Stimulated activated CD8-positive, alpha-beta memory T cell treated with anti-CD3 and anti-CD28 coated beads, Interleukin-7, amount 100 ng/mL, for 1 hour (primary cell): ENCODE measurements around the gene ACYP2.
"Not testable (repeated sequence)": the region's sequence is repeated elsewhere in the genome, so short reads cannot be mapped to it uniquely, and the experiment has no call there.

ENCODE experiments used
- DNase-seq, 2 donors: peaks; one replicate each; pipeline ENCODE4 v3.0.0-alpha.2; 2020; ENCODE audit warnings: low read depth in 2 of 2

ACYP2 gene

DNA sequence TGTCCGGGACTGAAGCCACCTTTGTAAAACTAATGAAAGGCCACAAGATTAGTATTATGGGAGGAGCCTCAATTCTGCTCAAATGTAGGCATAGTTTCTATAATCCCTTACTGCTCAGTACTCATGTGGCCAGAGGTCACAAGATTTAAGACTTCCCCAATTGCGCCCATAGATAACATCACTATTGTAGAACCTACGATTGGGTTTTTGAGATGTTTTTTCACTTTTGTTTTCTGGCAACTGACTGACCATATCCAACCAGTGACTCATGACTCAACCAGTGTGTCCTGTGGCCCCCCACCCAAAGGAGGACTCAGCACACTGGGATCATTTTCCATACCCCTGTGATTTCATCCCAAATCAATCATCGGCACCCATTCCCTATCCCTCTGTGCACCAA is 155.8 kb downstream of the ACYP2 start:
- DNase-seq = no peak

DNA sequence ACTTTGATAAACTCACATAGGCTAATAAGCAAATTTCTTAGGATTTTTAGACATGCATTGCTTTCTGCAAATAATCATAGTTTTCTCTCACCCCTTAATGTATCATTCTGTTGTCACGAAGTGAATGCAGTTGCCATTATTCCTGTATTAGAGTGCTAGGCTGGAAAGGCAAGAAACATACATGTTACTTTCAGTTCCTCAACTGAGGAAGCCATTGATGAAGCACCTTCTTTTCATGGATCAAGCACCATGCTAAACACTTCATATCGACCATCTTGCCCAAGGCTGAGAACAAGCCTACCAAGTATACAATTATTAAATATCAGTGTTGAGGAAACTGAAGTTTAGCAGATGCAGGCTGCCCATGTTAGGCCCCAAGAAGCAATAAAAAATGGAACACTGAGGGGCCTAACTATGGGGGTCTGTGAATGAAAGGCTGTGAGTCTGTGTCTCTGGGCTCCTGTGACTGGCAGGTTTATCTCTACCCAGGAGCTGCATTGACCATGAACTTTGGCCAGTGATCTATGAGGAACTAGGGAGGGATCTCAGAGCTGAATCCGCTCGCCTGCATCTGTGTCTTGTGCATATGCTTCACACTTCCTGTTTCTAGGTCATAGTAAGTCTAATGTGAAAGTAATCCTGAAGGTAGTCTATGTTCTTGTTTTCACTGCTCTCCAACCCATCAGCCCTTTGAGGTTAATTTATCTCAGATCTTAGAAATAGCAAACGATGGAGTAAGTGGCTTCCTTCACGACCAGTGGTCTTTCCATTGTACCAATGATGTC is 156.6 kb downstream of the ACYP2 start:
- DNase-seq = no peak

GRCh38 chr2:54274781-54275242 is 159.4 kb downstream of the ACYP2 start:
- no peak for DNase-seq

DNA sequence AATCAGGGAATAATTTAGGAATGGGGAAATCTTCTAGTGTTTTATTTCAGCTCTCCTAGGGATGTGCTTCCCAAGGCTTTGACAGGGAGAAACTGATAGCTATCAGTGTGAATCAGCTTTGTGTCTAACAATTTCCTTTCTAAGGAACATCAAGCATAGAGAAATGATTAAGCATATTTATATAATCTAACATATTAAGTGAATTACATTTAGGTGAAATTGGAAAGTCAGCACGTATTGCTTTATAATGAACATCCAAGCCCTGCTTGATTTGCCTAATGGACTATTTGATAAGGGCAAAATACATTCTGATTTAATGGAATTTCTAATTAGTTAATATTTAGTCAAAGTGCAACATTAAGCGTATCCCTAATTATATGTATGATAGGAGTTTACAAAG is 160.1 kb downstream of the ACYP2 start:
- DNase-seq = no peak

GRCh38 chr2:54279385-54279784 is 164.0 kb downstream of the ACYP2 start:
- DNase-seq = no peak

GRCh38 chr2:54284826-54285225 is 169.4 kb downstream of the ACYP2 start:
- DNase-seq = no peak

GRCh38 chr2:54285451-54285850 is 170.0 kb downstream of the ACYP2 start:
- no peak for DNase-seq

DNA sequence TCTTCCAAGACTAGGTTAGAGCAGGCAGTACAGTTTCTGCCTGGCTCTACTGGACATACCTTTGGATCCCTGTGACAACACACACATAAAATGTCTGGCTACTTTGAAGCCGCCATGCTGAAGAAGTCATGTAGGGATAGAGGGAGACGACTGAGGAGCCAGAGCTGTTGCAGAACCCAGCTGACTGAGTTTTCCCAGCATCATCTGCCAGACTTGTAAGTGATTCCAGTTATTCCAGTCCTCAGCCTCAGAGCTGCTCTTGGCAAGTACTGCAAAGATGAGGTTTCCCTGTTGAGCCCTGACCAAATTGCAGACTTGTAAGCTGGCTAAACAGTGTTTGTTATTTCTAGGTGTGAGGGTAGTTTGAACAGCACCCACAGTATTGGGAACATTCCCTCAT is 172.1 kb downstream of the ACYP2 start:
- no peak for DNase-seq

GRCh38 chr2:54289917-54290316 is 174.5 kb downstream of the ACYP2 start:
- DNase-seq = no peak

DNA sequence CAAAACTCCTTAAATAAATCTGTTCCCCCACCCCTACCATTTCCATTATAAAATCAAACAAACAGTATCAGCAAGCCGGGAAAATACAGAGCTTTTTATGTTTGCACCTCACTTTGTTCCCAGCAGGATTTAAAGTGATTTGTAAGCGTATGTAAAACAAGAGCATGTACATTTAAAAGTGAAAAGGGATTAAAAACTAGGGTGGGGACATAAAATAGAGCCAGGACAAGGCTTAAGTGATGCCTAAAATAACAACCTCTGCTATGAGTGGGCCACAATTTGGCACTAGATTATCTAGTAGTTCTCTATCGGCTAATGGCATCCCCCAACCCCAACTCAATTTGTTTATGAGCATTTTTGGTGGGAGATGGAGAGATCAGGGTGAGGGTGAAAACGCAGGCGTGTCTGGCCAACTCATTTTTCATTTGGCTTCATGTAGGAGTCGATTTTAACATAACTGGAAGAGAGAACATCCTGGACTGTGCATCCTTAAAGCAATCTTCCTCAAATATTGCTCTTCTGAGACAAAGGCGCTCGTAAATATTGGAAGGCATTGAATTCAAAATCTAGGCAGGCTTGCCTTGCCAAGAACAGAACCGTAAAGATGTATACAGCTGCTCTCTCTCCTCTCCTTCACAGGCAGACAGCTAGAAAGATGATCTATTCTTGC is 175.1 kb downstream of the ACYP2 start:
- DNase-seq = no peak

GRCh38 chr2:54294665-54295064 is 179.2 kb downstream of the ACYP2 start:
- DNase-seq = not testable (repeated sequence)

DNA sequence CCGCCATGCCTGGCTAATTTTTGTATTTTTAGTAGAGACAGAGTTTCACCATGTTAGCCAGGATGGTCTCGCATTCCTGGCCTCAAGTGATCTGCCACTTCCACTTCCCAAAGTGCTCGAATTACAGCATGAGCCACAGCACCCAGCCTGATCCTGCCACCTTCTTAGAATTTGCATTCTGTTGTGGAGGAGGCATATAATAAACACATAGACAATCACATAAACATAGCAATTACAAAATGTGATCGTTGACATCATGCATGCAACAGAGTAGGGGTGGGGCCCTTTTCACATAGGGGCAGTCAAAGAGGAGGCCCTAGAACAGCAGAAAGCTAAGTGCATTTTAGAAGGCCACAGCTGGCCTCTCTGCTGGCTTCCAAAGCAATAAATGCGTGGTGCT is 180.5 kb downstream of the ACYP2 start:
- DNase-seq = no peak

- DNase-seq = no peak
Observed at GRCh38 chr2:54298514-54298913, 183.1 kb downstream of the ACYP2 start.

- no peak for DNase-seq
Observed at GRCh38 chr2:54303631-54304030, 188.2 kb downstream of the ACYP2 start.

DNA sequence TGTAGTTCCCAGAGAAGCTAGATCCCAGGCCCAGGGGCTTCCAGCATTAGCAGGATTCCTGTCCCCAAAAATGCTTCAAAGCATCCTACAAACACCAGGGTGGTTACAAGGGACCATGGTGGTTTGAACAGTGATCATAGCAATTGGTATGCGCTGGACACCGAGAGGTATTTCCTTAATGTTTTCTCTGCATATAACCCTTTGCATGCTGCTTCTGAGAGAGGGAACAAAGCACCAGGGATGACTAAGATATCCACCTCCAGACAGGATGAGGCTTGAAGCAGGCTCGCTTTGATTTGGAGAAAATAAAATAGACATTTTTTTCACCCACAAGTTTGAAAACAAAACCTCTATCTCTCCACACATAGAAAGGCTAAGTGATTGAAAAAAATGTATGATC is 191.1 kb downstream of the ACYP2 start:
- DNase-seq = no peak

- no peak for DNase-seq
Observed at GRCh38 chr2:54308186-54308585, 192.8 kb downstream of the ACYP2 start.

GRCh38 chr2:54308782-54309181 is 193.4 kb downstream of the ACYP2 start:
- no peak for DNase-seq

DNA sequence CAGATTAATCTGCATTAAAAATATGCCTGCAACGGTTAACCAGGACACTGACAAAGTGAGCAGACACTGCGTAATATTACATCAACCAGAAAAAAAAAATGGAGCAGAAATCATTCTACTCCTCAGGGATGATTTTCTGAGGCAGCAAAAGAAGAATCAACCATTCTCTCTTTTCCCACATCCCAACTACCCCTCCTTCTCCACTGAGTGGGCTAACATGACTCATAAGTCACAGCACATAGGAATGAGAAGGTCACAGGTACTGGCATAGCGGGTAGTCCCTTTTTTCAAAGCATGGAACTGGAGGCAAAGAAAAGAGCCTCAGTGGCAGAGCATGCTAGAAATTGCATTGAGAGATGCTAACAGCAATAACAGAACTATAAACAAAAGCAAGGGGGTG is 194.9 kb downstream of the ACYP2 start:
- no peak for DNase-seq

DNA sequence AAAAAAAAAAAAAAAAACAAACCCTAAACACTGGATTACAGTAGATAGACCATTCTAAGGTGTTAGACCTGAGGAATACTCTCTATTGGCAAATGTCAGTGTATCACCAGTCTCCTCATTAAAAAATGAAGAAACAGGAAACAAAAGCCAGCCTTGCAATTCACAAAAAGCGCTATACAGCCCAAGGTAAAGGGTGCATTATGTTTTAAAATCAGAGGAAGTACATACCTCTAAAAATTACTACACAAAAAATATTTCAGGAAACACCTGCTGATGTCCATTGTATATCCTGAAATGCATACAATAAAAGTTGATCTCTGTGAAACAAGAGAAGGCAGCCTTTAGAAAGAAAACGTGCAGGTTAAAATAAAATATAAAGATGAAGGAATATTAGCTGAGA is 195.5 kb downstream of the ACYP2 start:
- DNase-seq = no peak

DNA sequence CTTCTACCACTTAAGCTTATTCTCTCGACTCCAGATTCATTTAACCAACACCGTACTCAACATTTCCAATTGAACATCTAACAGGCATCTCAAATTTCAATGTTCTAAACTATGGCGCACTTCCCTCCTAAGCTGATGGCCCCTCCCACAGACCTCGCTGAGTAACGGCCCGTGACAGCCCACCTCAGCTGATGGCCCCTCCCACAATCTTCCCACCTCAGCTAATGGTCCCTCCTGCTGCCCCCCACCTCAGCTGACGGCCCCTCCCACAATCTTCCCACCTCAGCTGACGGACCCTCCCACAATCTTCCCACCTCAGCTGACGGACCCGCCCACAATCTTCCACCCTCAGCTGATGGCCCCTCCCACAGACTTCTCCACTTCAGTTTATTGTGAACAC is 197.7 kb downstream of the ACYP2 start:
- no peak for DNase-seq

DNA sequence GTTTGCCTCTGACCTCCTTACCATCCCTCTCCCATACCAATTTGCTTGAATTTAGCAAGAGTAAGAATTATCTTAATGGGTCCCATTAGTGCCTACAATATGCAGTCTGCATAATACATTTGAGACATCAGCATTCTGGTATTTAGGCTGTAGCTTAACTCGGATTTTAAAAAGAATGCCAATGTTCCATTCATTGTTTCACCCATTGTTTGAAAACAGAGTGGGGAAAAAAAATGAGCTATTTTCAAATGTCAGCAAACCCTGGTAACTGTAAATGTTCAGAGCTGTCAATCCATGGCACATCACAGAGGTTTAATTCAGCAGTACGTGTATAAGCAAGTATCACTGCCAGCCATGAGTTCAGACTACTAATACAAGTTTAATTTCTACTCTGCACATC is 202.6 kb downstream of the ACYP2 start:
- DNase-seq = no peak

- no peak for DNase-seq
Observed at GRCh38 chr2:54318821-54319220, 203.4 kb downstream of the ACYP2 start.

GRCh38 chr2:54321047-54321446 is 205.6 kb downstream of the ACYP2 start:
- no peak for DNase-seq
